ENCODE data around the gene DBN1. TPM values are rescaled to one million over a fixed set of nuclear protein-coding genes. Genes with fewer than 3 reads are reported as not detected.

Gene DBN1
- total and polyA plus RNA-seq, 9 of the 15 experiments (the other 6 are each of a cell fraction or from before 2014, with no cell fraction given), result 0.25 to 87.2 (median 27.9) TPM

GRCh38 chr5:177446200-177447065 lies 27.0 kb downstream of the DBN1 start, which contains the start of gene PRR7 (continued):
- TF ChIP-seq RERE (CRISPR knock-in tag; IDR thresholded peaks at IDR 0.05; ENCODE audit: borderline replicate concordance) (no peak), PTRF (tag; IDR thresholded peaks at IDR 0.05) (no peak), KDM5B (IDR thresholded peaks at IDR 0.05; ENCODE audit: insufficient replicate concordance, low read depth, low read length) (peak; percentile 30), ZNF583 (CRISPR knock-in tag; IDR thresholded peaks at IDR 0.05) (peak; percentile 75; the same call in 1 of the 2 replicates), NFRKB (IDR thresholded peaks at IDR 0.05; ENCODE audit: low read depth) (no peak), ZNF830 (CRISPR knock-in tag; IDR thresholded peaks at IDR 0.05) (peak; percentile 96), ZNF253 (CRISPR knock-in tag; conservative IDR thresholded peaks at IDR 0.05) (no peak), MEIS2 (IDR thresholded peaks at IDR 0.05; ENCODE audit: partially characterized antibody) (no peak), ZC3H8 (IDR thresholded peaks at IDR 0.05) (no peak), LEF1 (IDR thresholded peaks at IDR 0.05) (no peak), EHMT2 (IDR thresholded peaks at IDR 0.05) (no peak), CHD4 (IDR thresholded peaks at IDR 0.05; ENCODE audit: insufficient read depth, insufficient replicate concordance, low read depth, low read length, poor library complexity, severe bottlenecking) (no peak), SUPT5H (IDR thresholded peaks at IDR 0.05) (peak; percentile 85), NKRF (IDR thresholded peaks at IDR 0.05; ENCODE audit: borderline replicate concordance) (0 out of 2 replicates have a peak, but pooled peaks have one; percentile 45), NEUROD1 (IDR thresholded peaks at IDR 0.05; ENCODE audit: borderline replicate concordance, low read depth, low read length, partially characterized antibody) (no peak), CBFB (CRISPR knock-in tag; IDR thresholded peaks at IDR 0.05) (0 out of 2 replicates have a peak, but pooled peaks have one; percentile 76), MITF (IDR thresholded peaks at IDR 0.05) (peak; percentile 9; the same call in 1 of the 2 replicates), ZNF41 (CRISPR knock-in tag; conservative IDR thresholded peaks at IDR 0.05) (0 out of 2 replicates have a peak, but pooled peaks have one; percentile 9), NFYB (IDR thresholded peaks at IDR 0.05; ENCODE audit: extremely low read depth, insufficient read length) (no peak), STAT5A (IDR thresholded peaks at IDR 0.05; ENCODE audit: borderline replicate concordance, low read length) (no peak)

All from K562 (cell line).